NCI-H1930 (cell line): ENCODE data around the gene ALDH3B2.
"Not testable (repeated sequence)": the region's sequence is repeated elsewhere in the genome, so short reads cannot be mapped to it uniquely, and the experiment has no call there.

Experiments
- DNase-seq, 2 experiments: peaks; one replicate each; lab custom pipeline; 2025; lab: John Stamatoyannopoulos, UW

ALDH3B2 gene

DNA sequence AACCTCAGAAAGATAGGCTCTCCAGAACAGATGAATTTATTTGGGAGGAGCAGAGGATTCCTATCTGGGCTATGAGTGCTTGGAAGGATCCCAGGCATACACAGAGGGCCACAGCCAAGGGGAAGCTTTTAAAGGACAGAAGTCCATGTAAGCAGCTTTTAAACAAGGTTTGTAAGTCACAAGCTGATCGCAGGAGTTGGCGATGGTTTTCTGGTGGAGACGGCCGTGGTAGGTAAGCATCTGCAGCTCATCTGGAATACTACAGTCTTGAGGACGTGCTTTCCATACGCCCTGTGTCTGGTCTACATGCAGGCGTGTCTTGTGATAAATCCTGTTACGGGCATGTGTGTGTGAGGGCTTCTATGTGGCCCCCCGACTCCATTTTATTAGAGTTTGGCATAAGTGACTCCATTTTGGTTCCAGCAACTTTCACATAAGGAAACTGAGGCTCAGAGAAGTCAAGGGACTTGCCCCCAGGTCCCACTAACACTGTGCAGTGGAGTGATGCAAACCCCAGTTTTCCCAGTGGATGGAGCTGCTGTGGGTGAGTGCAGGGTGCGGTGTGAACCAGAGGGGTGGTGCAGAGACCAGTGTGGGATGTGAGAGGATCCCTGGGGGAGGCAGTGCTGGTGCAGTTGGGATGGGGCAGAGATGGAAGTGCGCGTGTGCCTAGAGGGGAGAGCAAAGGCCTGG, 12.1 kb downstream of the ALDH3B2 start:
- DNase-seq = no peak

DNA sequence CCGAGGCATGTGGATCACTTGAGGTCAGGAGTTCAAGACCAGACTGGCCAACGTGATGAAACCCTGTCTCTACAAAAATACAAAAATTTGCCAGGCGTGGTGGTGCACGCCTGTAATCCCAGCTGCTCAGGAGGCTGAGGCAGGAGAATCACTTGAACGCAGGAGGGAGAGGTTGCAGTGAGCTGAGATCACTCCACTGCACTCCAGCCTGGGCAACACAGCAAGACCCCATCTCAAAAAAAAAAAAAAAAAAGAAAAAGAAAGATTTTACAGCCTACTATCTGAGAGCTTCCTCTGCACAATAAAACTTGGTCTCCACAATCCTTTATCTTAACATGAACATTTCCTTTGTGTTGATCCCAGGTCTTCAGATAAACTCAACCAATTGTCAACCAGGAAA, 13.7 kb downstream of the ALDH3B2 start:
- not testable (repeated sequence) for DNase-seq

DNA sequence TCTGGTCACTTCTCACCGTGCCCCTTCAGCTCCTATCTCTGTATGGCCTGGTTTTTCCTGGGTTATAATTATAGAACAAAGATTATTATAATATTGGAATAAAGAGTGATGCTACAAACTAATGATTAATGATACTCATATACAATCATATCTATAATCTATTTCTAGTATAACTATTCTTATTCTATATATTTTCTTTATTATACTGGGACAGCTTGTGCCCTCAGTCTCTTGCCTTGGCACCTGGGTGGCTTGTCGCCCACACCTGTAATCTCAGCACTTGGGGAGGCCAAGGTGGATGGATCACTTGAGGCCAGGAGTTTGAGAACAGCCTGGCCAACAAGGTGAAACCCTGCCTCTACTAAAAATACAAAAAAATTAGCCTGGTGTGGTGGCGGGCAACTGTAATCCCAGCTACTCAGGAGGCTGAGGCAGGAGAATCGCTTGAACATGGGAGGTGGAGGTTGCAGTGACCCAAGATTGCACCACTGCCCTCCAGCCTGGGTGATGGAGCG, 14.7 kb downstream of the ALDH3B2 start:
- DNase-seq = not testable (repeated sequence)

DNA sequence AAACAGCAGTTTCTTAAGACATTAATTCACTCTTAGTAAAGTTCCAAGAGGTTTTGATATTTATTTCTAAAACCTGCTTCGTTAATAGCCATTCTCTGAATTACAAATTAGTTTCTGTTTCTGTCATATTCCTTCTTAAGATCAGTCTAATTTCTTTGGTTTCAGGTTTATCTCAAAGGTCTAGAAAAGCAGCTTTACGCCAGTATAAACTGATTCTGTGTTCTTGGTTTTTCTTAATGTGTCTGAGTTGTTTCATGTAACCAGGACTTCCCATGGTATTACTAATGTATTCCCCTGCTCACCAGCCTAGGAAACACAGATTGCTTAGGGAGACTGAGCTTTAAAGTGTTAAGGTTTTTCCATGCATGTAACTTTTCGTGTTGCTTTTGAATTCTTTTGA, 17.1 kb downstream of the ALDH3B2 start:
- no peak for DNase-seq

DNA sequence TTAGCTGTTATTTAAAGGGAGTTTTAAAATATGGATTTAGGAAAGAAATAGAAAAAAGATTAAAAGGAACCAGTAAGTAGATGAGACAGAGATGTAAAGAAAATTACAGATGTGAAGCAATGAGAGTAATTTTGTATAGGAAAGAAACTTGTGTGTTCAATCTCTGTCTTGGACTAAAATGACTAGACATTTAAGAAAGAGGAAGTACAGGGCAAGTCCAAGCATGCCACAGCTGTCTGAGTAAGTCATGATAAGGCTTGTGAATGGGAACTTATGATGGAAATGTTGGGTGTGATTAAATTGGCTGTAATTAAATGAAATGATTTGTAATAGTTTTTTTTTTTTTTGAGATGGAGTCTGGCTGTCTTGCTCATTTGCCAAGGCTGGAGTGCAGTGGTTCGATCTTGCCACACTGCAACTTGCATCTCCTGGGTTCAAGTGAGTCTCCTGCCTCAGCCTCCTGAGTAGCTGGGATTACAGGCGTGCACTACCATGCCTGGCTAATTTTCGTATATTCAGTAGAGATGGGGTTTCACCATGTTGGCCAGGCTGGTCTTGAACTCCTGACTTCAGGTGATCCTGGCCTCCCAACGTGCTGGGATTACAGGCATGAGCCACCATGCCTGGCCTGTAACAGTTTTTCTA, 18.0 kb downstream of the ALDH3B2 start:
- DNase-seq = no peak

DNA sequence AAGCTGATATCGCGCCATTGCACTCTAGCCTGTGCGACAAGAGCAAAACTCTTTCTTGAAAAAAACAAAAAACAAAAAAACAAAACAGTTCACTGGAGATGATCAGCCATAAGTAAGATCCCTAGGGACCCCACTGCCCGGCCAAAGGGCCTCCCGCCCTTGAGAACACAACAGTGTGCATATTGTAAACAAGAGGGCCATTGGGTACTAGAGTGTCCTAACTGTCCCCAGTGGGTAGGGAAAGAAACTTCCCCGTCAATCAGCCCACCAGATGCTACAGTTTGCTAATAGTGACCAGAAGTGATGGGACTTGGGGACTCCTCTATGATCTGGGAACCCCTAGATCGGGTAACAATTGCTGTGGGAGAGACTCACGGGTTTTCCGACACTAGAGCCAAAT, 20.2 kb downstream of the ALDH3B2 start:
- DNase-seq = no peak

DNA sequence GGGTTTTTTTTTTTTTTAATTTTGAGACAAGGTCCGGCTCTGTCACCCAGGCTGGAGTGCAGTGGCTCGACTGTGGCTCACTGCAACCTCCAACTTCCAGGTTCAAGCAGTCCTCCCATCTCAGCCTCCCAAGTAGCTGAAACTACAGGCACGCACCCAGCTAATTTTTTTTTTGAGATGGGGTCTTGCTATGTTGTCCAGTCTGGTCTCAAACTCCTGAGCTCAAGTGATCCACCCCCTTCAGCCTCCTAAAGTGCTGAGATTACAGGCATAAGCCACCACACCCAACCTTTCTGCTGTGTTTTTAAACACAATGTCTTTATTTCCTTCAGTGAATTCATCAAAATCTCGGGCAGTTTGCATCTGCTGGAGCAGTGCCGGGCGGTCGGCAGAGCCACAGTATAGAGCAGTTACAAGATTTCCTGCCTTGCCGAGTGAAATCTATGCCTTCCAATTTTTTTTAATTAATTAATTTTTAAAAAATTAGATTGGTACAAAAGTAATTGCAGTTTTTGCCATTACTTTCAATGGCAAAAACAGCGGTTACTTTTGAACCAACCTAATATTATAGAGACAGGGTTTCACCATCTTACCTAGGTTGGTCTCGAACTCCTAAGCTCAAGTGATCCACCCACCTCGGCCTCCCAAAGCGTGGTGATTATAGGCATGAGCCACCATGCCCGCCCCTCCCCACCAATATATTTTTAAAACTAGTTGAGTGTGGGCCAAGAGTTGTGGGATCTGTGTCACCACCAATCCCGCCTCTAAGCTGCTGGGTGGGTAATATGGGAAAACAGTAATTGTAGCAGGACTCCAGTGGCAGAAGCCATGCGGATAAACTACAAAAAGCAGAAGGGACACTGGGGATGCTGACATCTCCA, 21.2 kb downstream of the ALDH3B2 start:
- no peak for DNase-seq

DNA sequence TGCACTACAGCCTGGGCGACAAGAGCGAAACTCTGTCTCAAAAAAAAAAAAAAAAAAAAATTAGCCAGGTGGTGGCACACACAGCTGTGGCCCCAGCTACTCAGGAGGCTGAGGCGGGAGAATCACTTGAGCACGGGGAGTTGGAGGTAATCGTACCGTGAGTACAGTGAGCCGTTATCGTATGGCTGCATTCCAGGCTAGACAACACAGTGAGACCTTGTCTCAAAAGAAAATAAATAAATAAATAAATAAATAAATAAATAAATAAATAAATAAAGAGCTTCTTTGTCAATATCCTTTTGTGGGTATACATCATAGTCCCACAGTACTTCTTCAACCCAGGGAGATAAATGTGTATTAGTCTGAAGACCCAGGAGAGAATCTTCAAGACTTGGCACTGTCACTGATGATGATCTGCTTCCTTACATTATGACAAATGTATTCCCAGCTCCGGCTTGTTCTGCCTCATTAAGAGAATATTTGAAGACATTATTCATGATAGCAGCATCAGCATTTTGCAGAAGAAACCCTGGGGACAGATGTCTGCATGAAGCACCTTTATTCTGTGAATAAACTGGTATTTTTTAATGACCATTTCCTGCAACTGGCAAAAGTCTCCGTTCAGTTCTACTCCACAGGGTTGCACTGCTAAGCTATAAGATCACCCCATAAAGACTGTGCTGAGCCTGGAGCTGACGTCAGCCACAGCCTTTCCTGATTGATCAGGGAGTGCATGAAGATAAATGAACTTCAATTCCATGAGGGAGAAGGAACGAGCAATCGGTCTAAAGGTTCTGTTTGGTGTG, 22.2 kb downstream of the ALDH3B2 start:
- DNase-seq = no peak

DNA sequence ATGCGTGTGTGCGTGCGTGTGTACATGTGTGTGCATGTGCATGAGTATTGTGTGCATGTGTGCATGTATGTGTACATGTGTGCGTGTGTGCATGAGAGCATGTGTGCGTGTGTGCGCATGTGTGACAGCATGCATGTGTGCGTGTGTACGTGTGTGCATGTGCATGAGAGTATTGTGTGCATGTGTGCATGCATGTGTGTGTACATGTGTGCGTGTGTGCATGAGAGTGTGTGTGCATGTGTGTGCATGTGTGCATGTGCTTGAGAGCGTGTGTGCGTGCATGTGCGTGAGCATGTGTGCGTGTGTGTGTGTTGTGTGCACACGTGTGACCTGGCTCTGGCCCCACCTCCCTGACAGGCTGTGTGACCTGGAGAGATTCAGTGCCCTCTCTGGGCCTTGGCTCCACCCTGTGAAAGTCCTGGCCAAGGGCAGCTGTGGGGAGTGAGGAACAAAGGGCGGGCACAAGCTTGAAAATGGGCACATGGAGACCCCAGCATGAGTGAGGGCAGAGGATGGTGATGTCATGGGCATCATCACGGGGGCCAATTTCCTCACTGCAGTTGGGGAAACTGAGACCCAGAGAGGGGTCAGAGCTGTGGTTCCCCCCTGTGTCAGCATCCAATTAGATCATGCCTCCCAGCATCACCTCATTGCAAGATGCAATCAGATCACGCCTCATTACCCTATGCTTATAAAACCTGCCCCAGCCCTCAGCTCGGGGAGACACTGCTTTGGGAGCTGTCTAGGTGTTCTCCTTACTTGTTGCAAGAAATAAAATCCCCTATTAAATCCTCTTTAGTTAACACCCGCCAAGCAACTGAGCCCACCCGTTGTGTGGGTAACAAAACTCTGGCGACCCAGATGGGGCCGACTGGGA, 24.6 kb downstream of the ALDH3B2 start:
- DNase-seq = no peak

DNA sequence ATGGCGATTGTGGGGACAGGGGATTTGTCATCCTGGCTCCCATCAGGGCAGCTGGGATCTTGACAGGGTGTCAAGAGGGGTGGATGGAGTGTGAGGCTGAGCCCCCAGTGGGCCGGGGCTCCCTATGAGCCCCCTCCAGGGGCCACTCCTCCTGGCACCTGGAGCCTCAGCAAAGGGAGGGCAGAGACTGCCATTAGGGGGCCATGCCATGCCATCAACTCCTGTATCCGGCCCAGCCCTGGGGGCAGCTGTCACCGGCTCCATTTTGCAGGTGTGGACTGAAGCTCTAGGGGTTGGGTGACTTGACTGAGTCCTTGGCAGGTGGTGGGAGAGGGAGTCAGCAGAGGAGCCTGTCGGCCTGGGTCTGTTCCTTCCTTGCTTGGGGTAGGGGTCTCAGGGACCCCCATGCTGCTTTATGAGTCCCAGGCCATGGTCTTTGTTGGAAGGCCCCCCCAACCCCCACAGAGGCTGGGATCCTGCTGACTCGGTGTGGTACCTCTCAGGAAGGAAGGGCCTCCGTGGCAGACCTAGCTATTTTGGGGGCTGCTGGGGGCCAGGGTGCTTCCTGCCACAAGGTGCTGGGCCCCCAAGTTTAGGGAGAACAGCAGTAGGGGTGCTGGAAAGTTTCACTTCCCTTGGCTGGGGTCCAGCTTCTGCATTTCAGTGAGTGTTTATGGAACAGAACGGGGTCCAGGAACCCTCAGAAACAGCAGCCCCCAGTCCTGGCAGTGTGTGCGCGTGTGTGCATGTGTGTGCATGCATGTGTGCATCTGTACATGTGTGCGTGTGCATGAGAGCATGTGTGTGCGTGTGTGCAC, 25.4 kb downstream of the ALDH3B2 start:
- DNase-seq = no peak

DNA sequence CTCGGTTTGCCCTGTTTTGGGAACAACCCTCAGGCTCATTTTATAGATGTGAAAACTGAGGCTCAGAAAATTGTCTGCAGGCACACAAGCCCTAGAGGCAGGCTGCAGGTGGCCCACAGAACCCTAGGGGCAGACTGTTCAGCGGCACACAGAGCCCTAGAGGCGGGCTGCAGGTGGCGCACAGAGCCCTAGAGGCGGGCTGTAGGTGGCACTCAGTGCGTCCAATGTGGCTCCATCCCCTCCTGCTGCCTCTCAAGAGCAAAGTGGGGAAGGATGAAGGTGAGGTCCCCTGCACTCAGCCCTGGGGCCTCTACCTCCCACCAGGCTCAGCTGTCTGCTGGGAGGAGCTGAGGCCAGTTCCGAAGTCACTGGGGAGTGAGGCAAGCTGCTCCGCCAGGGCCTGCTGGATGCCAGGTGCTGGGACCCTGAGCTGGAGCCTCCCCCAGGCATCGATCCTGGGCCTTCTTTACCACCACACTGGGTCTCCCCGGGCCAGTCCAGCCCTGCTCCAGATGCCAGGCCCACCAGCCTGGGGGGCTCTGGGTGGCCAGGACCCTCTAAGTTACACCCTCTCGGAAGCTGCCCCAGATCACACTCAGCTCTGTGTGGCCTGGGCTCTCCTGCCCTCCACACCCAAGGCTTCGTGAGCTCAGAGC, 26.2 kb downstream of the ALDH3B2 start:
- peak in 1 of 2 experiments; percentile 22 for DNase-seq

DNA sequence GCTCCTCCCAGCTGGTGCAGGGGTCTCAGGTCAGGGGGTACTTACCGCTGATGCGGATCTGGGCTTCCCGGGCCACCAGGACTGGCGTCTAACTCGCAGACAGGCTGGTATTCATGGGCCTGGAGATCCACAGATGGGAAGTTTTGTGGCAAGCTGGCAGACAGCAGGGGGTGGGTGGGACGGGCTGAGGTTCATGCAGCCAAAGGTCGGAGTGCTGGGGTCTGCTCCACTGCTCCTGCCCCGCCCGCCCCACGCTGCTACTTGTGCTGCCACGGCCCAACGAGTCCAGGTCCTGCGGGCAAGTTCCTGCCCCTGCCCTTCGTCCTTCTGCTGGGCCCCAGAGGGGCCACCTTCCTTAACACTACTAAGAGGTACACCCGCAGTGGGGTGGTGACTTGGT, 27.0 kb downstream of the ALDH3B2 start:
- no peak for DNase-seq

DNA sequence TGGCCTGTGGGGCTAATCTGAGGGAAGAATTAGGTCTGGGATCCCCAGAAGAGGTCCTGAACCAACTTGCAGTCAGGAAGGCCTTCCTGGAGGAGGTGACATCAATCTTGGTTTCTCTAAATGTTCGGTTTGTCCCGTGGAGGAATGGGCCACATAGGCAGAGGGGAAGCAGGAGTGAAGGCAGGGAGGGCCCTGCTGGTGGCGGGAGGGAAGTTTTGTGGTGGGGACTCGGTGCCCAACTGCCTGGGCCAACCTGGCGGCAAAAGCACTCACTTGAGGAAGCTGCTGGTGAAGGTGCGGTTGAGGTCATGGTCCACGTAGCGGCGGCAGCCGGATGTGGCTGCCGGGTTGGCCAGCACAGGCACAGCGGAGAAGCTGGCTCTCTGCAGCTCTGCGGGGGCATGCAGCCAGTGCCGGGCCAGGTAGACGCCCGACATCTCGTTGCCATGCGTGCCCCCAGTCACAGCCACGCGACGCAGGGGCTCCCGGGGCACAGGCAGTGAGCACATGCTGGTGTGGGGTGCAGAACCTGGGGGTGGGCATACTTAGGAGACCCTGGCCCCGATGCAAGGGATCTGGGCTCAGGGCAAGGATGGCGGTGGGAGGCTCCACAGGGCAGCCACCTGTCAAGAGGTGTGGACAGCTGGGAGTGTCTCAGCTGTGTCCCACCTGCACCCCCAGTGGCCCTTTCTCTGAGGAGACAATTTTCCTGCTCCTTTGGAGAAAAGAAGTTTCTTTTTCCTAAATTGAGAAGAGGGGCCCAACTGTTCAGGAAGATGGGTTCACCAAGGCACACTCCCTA, 27.7 kb downstream of the ALDH3B2 start:
- no peak for DNase-seq

DNA sequence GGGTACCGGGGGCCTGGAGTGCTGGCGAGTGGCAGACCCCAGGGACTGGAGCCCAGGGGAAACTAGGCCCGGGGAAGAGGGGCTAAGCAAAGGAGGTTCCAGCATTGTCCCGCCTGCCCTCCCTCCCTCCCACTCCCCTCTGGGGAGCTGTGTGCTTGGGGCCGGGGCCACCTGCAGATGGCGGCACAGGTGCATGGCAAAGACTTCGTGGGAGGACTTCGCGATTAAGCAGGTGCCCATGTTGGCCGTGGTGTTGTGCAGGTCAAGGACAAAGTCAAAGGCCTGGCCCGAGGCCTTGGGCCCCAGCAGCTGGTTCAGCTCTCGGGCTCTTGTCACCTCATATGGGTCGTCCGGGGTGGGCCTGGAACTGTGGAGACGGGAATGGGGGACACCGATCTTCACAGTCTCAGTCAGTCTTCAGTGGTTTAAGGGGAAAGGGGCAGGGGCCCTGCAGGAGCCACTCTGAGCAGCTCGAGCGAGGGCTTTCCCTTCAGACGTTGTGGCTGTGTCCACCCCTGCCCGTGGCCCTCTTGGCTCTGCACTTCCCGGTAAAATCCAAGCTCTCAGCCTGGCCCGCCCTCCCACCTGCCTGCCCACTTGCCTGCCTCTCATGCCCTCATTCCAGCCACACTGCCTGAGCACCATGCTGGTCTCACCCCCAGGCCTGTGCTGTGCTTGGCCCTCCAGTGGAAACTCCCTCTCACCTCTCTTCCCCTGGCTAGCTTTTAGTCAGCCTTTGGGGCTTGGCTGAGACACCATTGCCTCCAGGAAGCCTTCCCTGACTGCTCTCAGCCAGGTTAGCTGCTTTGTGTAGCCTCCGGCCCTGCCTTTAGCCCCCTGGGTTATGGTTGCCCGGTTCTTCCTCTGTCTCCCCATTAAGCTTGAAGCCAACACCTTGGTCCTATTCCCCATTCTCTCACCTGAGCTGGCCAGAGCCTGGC, 28.6 kb downstream of the ALDH3B2 start:
- no peak for DNase-seq

DNA sequence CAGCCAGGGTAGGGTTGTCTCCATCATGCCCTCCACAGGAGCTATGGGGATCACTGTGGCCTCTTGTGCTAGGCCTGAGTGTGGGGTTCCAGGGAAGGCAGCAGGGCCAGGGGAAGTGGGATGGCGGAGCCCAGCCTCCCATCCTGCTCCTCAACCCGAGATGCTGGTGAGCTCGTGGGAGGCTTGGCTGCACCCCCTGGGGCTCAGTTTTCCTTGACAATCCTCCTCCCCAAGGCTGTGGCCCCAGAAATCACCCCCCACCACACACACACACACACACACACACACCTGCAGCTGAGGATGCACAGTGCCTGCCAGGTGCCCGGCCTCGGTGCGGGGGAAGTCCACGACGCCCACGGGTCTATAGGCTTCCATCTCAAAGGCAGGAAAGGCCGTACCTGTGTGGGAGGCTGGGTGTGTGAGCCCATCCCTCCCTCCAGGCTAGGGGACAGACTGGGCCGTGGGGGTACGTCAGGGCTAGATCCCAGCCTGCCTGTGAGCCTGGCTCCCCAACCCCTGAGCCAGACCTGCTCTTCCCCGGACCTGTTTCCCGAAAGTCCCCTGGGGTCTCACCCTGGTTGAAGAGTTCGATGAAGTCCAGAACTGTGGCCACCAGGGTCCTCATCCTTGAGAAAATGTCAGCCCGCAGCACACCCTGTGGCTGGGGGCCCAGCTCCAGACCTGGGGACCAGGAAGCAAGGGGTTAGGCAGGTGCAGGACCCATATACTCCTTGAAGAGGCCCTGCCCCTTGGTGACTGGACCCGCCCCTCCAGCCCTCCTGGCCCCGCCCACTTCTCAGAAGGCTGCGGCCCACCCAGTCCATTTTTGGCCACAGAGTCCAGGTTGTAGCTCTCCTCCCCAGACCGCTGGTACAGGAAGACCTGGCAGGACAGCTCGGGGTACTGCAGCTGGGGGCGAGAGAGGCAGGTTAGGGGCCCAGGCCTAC, 29.7 kb downstream of the ALDH3B2 start:
- no peak for DNase-seq

DNA sequence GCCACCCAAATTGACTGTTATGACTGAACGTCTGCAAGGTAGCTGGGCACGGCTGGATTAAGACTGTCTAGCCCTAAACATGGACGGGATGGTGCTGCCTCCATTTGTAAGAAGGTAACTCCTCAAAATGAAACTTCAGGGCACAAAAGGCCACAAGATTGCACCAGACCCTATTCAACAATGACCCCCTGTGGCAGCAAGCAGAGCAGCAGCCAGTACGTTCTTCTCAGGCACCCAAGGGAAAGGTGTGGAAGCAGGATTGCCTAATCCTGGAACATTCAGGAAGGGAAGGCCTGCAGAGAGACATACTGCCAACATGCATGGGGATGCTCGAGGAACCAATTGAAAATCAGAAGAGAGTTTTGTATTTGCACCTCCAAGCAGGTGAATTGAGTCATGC, 30.4 kb downstream of the ALDH3B2 start:
- peak in 1 of 2 experiments; percentile 22 for DNase-seq
